GM23338 (cell line): Measurements from ENCODE around the gene ATF2. TPM values are rescaled to one million over a fixed set of nuclear protein-coding genes. Genes with fewer than 3 reads are reported as not detected.

Source experiments
- ATAC-seq: fragments of 200-7000 bp; cut with Tn5 transposase; 3 replicates; pipeline ENCODE4 v1.9.1; 2020
- DNase-seq: peaks from one replicate; pipeline ENCODE4 v3.0.0-alpha.2; 2015; ENCODE audit warnings: low spot score
- H2AFZ ChIP-seq: fragments of 200-600 bp; sonication (generic); 2 replicates; pipeline ENCODE4 v1.8.0; 2016; ENCODE audit warnings: antibody characterized with exemption, mild to moderate bottlenecking, moderate library complexity
- H3F3A ChIP-seq: fragments of 200-600 bp; sonication (generic); replicated peaks from 2 replicates; pipeline ENCODE4 v1.8.0; 2017; ENCODE audit warnings: antibody characterized with exemption, mixed run types, low read depth
- H3K27ac ChIP-seq: fragments of 200-600 bp; sonication (generic); 2 replicates; pipeline ENCODE4 v1.6.1; 2016; ENCODE audit warnings: low read depth
- H3K27me3 ChIP-seq: fragments of 200-600 bp; sonication (generic); 2 replicates; pipeline ENCODE4 v1.8.0; 2016; ENCODE audit warnings: mild to moderate bottlenecking, mixed run types, moderate library complexity; ENCODE audit not compliant: insufficient read depth
- H3K36me3 ChIP-seq: fragments of 200-600 bp; sonication (generic); 2 replicates; pipeline ENCODE4 v1.8.0; 2016; ENCODE audit warnings: mild to moderate bottlenecking; ENCODE audit not compliant: insufficient read depth
- H3K4me1 ChIP-seq: fragments of 200-600 bp; sonication (generic); 2 replicates; pipeline ENCODE4 v1.8.0; 2016; ENCODE audit warnings: mild to moderate bottlenecking, moderate library complexity; ENCODE audit not compliant: insufficient read depth
- H3K4me2 ChIP-seq: fragments of 200-600 bp; sonication (generic); 2 replicates; pipeline ENCODE4 v1.7.1; 2017; ENCODE audit warnings: mixed run types
- H3K4me3 ChIP-seq: fragments of 200-600 bp; sonication (generic); 2 replicates; pipeline ENCODE4 v1.6.1; 2016; ENCODE audit warnings: mixed run types
- H3K79me2 ChIP-seq: fragments of 200-600 bp; sonication (generic); replicated peaks from 2 replicates; pipeline ENCODE4 v1.8.0; 2017; ENCODE audit warnings: mild to moderate bottlenecking; ENCODE audit not compliant: insufficient read depth
- H3K9me2 ChIP-seq: fragments of 200-600 bp; sonication (generic); 2 replicates; pipeline ENCODE4 v1.8.0; 2017; ENCODE audit not compliant: insufficient read depth
- H4K20me1 ChIP-seq: fragments of 200-600 bp; sonication (generic); replicated peaks from 2 replicates; pipeline ENCODE4 v1.8.0; 2017; ENCODE audit warnings: mild to moderate bottlenecking; ENCODE audit not compliant: insufficient read depth
- H3K27ac Mint-ChIP-seq: 2 replicates; pipeline ENCODE4 v1.8.0; 2020; ENCODE audit warnings: inconsistent platforms, mild to moderate bottlenecking, moderate library complexity, mixed read lengths
- H3K27me3 Mint-ChIP-seq: 3 replicates; pipeline ENCODE4 v1.8.0; 2022; ENCODE audit warnings: low read depth, mild to moderate bottlenecking, moderate library complexity, mixed read lengths, inconsistent platforms; ENCODE audit not compliant: insufficient read depth, poor library complexity
- H3K36me3 Mint-ChIP-seq: 3 replicates; pipeline ENCODE4 v1.8.0; 2021; ENCODE audit warnings: low read depth, mild to moderate bottlenecking, inconsistent platforms, moderate library complexity, mixed read lengths
- H3K4me1 Mint-ChIP-seq: 3 replicates; pipeline ENCODE4 v1.8.0; 2020; ENCODE audit warnings: mild to moderate bottlenecking, inconsistent platforms, mixed read lengths
- H3K4me3 Mint-ChIP-seq: 3 replicates; pipeline ENCODE4 v1.8.0; 2021; ENCODE audit warnings: moderate library complexity, mild to moderate bottlenecking, inconsistent platforms, mixed read lengths
- H3K9me3 Mint-ChIP-seq: 3 replicates; pipeline ENCODE4 v1.8.0; 2020; ENCODE audit warnings: moderate library complexity, mild to moderate bottlenecking, inconsistent platforms, mixed read lengths
- polyA plus RNA-seq: library from polyadenylated mRNA; unstranded; fragments of >200 nt; fragmentation: Nextera tagmentation; extraction: Ambion mirVana; gene quantifications from 2 replicates; pipeline ENCODE4 v1.2.1, GENCODE V29; 2016
- total RNA-seq: library from RNA; depleted of rRNA; stranded (reverse); fragments of >200 nt; shearing (Covaris generic); gene quantifications from 2 replicates; pipeline ENCODE4 v1.2.3, GENCODE V29; 2014
- TF ChIP-seq, protein P1 (sequence below): fragments of 250-450 bp; sonication (Bioruptor Pico); IDR thresholded peaks from 2 replicates; pipeline ENCODE4 v1.5.0; 2020; ENCODE audit warnings: mild to moderate bottlenecking, moderate library complexity
- TF ChIP-seq, protein P2 (sequence below): IDR thresholded peaks from 2 replicates; pipeline ENCODE4 v1.6.1; 2016; ENCODE audit warnings: antibody characterized with exemption

The ATF2 gene
- total and polyA plus RNA-seq, 2 experiments from 2014 or later: 23.6 to 56.2 TPM

- TF ChIP-seq, protein P1, sequence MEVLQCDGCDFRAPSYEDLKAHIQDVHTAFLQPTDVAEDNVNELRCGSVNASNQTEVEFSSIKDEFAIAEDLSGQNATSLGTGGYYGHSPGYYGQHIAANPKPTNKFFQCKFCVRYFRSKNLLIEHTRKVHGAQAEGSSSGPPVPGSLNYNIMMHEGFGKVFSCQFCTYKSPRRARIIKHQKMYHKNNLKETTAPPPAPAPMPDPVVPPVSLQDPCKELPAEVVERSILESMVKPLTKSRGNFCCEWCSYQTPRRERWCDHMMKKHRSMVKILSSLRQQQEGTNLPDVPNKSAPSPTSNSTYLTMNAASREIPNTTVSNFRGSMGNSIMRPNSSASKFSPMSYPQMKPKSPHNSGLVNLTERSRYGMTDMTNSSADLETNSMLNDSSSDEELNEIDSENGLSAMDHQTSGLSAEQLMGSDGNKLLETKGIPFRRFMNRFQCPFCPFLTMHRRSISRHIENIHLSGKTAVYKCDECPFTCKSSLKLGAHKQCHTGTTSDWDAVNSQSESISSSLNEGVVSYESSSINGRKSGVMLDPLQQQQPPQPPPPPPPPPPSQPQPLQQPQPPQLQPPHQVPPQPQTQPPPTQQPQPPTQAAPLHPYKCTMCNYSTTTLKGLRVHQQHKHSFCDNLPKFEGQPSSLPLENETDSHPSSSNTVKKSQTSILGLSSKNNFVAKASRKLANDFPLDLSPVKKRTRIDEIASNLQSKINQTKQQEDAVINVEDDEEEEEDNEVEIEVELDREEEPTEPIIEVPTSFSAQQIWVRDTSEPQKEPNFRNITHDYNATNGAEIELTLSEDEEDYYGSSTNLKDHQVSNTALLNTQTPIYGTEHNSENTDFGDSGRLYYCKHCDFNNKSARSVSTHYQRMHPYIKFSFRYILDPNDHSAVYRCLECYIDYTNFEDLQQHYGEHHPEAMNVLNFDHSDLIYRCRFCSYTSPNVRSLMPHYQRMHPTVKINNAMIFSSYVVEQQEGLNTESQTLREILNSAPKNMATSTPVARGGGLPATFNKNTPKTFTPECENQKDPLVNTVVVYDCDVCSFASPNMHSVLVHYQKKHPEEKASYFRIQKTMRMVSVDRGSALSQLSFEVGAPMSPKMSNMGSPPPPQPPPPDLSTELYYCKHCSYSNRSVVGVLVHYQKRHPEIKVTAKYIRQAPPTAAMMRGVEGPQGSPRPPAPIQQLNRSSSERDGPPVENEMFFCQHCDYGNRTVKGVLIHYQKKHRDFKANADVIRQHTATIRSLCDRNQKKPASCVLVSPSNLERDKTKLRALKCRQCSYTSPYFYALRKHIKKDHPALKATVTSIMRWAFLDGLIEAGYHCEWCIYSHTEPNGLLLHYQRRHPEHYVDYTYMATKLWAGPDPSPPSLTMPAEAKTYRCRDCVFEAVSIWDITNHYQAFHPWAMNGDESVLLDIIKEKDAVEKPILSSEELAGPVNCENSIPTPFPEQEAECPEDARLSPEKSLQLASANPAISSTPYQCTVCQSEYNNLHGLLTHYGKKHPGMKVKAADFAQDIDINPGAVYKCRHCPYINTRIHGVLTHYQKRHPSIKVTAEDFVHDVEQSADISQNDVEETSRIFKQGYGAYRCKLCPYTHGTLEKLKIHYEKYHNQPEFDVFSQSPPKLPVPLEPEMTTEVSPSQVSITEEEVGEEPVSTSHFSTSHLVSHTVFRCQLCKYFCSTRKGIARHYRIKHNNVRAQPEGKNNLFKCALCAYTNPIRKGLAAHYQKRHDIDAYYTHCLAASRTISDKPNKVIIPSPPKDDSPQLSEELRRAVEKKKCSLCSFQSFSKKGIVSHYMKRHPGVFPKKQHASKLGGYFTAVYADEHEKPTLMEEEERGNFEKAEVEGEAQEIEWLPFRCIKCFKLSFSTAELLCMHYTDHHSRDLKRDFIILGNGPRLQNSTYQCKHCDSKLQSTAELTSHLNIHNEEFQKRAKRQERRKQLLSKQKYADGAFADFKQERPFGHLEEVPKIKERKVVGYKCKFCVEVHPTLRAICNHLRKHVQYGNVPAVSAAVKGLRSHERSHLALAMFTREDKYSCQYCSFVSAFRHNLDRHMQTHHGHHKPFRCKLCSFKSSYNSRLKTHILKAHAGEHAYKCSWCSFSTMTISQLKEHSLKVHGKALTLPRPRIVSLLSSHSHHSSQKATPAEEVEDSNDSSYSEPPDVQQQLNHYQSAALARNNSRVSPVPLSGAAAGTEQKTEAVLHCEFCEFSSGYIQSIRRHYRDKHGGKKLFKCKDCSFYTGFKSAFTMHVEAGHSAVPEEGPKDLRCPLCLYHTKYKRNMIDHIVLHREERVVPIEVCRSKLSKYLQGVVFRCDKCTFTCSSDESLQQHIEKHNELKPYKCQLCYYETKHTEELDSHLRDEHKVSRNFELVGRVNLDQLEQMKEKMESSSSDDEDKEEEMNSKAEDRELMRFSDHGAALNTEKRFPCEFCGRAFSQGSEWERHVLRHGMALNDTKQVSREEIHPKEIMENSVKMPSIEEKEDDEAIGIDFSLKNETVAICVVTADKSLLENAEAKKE (CRISPR knock-in tag): no peak
Measured at GRCh38 chr2:175057078-175057685, 110.8 kb downstream of the ATF2 start (continued).

DNA sequence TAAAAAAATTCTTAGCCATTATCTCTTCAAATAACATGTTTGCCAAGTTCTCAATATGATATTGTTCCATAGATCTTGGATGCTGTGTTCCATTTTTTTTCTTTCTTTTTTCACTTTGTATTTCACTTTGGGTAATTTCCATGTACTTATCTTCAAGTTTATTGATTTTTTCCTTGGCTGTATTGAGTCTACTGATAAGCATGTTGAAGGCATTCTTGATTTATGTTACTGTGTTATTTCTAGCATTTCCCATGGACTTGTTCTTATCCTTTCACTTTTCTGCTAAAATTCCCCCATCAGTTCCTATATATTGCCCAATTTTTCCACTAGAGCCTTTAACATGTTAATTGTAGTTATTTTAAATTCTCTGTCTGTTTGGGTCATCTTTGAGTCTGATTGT is 112.0 kb downstream of the ATF2 start:
- TF ChIP-seq, protein P2, sequence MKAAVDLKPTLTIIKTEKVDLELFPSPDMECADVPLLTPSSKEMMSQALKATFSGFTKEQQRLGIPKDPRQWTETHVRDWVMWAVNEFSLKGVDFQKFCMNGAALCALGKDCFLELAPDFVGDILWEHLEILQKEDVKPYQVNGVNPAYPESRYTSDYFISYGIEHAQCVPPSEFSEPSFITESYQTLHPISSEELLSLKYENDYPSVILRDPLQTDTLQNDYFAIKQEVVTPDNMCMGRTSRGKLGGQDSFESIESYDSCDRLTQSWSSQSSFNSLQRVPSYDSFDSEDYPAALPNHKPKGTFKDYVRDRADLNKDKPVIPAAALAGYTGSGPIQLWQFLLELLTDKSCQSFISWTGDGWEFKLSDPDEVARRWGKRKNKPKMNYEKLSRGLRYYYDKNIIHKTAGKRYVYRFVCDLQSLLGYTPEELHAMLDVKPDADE: no peak
- H4K20me1 ChIP-seq: no peaks in the 10 kb centered on the region
- Mint-ChIP-seq H3K4me3 (no peak overlapping the region), H3K4me1 (peaks cover 15% of the 10 kb centered on the region), H3K27ac (no peak overlapping the region), H3K9me3 (no peaks in the 10 kb centered on the region; the same call in 2 of the 3 replicates), H3K36me3 (no peaks in the 10 kb centered on the region), H3K27me3 (peaks cover 5% of the 10 kb centered on the region)
- no peaks in the 10 kb centered on the region for H3K79me2 ChIP-seq
- H3K27me3 ChIP-seq: no peaks in the 10 kb centered on the region
- no peak overlapping the region for H3K4me3 ChIP-seq
- ATAC-seq (no peak), DNase-seq (no peak)
- no peaks in the 10 kb centered on the region for H3K36me3 ChIP-seq
- peaks cover 14% of the 10 kb centered on the region; the same call in 1 of the 2 replicates for H3K4me1 ChIP-seq
- no peaks in the 10 kb centered on the region for H3F3A ChIP-seq
- no peaks in the 10 kb centered on the region for H3K9me2 ChIP-seq
- H3K4me2 ChIP-seq: no peak overlapping the region
- H3K27ac ChIP-seq: no peak overlapping the region
- H2AFZ ChIP-seq: no peak overlapping the region
